Activated CD8-positive, alpha-beta memory T cell treated with anti-CD3 and anti-CD28 coated beads, Interleukin-2, amount 50 U/mL, for 1 hour (primary cell): Measurements from ENCODE around the gene ZFP3.
"Not testable (repeated sequence)": the region's sequence is repeated elsewhere in the genome, so short reads cannot be mapped to it uniquely, and the experiment has no call there.

Experiments
- DNase-seq: peaks from one replicate; pipeline ENCODE4 v3.0.0-alpha.2; 2020; ENCODE audit errors: extremely low read depth

The ZFP3 gene

DNA sequence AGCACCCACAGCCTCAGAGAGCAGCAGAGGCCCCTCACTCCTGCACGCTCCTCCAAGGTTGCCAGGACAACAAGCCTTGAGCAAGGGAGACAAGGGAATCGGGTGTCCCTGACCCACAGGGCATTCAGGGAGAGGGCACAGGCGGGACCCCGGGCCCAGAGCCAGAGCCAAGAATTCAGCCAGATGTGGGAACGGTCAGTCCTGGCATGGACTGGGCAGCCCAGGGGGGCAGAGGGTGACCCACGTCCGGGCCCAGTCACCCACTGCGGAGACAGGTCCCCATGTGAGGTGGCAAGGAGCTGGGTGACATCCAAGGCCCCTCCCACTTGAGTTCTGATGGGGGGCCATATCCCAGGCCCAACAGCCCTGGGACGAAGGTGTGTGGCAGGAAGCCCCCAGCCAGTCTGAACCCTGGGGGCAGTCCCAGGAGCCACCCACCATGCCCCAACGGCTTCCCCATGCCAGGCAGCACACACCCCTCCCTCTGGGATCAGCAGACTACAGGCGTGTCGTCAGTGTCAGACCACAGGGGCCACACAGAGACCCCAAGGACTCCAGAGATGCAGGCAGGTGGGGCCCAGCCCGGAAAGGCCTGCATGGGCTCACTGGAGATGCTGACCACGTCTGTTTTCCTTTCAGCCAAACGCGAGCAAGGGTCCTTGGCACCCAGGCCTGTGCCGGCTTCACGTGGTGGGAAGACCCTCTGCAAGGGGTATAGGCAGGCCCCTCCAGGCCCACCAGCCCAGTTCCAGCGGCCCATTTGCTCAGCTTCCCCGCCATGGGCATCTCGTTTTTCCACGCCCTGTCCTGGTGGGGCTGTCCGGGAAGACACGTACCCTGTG lies 60.6 kb downstream of the ZFP3 start:
- no peak for DNase-seq

DNA sequence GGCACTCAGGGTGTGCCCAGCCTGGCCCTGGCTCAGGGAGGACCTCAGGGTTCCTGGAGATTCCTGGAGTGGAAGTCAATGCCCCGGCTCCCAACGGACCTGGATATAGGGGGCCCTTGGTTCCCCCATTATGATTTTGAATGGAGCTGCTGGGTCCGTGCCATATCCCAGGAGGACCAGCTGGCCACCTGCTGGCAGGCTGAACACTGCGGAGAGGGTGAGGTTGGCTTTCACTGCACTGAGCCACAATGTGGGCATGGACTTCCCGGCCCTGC lies 61.1 kb downstream of the ZFP3 start:
- DNase-seq = no peak

DNA sequence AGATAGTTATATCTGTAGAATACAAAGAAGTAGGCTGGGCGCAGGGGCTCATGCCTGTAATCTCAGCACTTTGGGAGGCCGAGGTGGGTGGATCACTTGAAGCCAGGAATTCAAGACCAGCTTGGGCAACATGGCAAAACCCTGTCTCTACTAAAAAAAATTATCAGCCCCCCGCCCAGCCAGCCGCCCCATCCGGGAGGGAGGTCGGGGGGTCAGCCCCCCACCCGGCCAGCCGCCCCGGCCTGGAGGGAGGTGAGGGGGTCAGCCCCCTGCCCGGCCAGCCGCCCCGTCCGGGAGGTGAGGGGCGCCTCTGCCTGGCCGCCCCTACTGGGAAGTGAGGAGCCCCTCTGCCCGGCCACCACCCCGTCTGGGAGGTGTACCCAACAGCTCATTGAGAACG lies 64.6 kb downstream of the ZFP3 start:
- DNase-seq = not testable (repeated sequence)
